ENCODE data around the gene USP30.

- TF ChIP-seq POLR2A (IDR thresholded peaks at IDR 0.05), result no peak
- TF ChIP-seq CTCF (IDR thresholded peaks at IDR 0.05 in 4 of 5, conservative IDR thresholded peaks at IDR 0.05 in 1 of 5), result no peak
Observed at GRCh38 chr12:109054520-109054919, 2.1 kb downstream of the USP30 start.
